B cell (primary cell): ENCODE results near the gene AATK. TPM values are rescaled to one million over a fixed set of nuclear protein-coding genes. Genes with fewer than 3 reads are reported as not detected.

Experiments used
- ATAC-seq: fragments of 200-7000 bp; cut with Tn5 transposase; one replicate; pipeline ENCODE4 v1.10.0; 2021; ENCODE audit warnings: low read depth, mild to moderate bottlenecking, moderate number of reproducible peaks, moderate library complexity
- CTCF ChIA-PET: fragments of 350-600 bp; sonication (Branson Sonifier 250); formaldehyde crosslinking; loops from one replicate; lab custom pipeline; 2021; ENCODE audit warnings: antibody characterized with exemption, inconsistent platforms; lab: Charles Lee
- POLR2A ChIA-PET: fragments of 350-600 bp; sonication (Branson Sonifier 250); formaldehyde crosslinking; loops from one replicate; lab custom pipeline; 2021; ENCODE audit warnings: antibody characterized with exemption; lab: Charles Lee
- DNase-seq: peaks from one replicate; pipeline ENCODE4 v3.0.0; 2013
- H2AFZ ChIP-seq: 2 replicates; pipeline ENCODE4 v1.6.1; 2012; ENCODE audit warnings: mild to moderate bottlenecking, low read depth, low read length; ENCODE audit not compliant: insufficient read depth, poor library complexity, severe bottlenecking
- H3K27ac ChIP-seq, 2 donors: 1 replicate in 1 of 2; 2 replicates in 1 of 2; pipeline ENCODE4 v1.5.1; 2012 to 2013; ENCODE audit warnings: low read length in 2 of 2, mild to moderate bottlenecking in 2 of 2, moderate library complexity in 1 of 2
- H3K27me3 ChIP-seq, 4 experiments: fragments of 200-600 bp in 1 of 4; sonication (generic) in 1 of 4; replicated peaks in 1 of 4; 1 replicate in 2 of 4; 2 replicates in 2 of 4; pipeline versions ENCODE4 v1.6.1 to v1.7.0; 2013 to 2016; ENCODE audit warnings: low read length in 3 of 4, mild to moderate bottlenecking in 2 of 4, mixed read lengths in 1 of 4, moderate library complexity in 1 of 4; ENCODE audit not compliant: insufficient read depth in 4 of 4, control insufficient read depth in 3 of 4; ENCODE audit errors: control extremely low read depth in 1 of 4
- H3K36me3 ChIP-seq, 2 experiments: replicated peaks in 1 of 2; 1 replicate in 1 of 2; 2 replicates in 1 of 2; pipeline versions ENCODE4 v1.6.1 to v1.7.1; 2013; ENCODE audit warnings: low read length in 1 of 2; ENCODE audit not compliant: insufficient read depth in 2 of 2, control insufficient read depth in 1 of 2; ENCODE audit errors: control extremely low read depth in 1 of 2, extremely low read depth in 1 of 2
- H3K4me1 ChIP-seq, 2 donors: fragments of 200-600 bp in 1 of 2; sonication (generic) in 1 of 2; 1 replicate in 1 of 2; 2 replicates in 1 of 2; pipeline versions ENCODE4 v1.5.1 to v1.6.1; 2013 to 2017; ENCODE audit warnings: low read length in 2 of 2; ENCODE audit not compliant: control insufficient read depth in 2 of 2, insufficient read depth in 2 of 2
- H3K4me2 ChIP-seq: replicated peaks from 2 replicates; pipeline ENCODE3; 2012; ENCODE audit warnings: mild to moderate bottlenecking, low read depth, low read length; ENCODE audit not compliant: poor library complexity, severe bottlenecking
- H3K4me3 ChIP-seq, 5 experiments: fragments of 200-600 bp in 1 of 5; sonication (generic) in 1 of 5; 1 replicate in 3 of 5; 2 replicates in 2 of 5; pipeline versions ENCODE4 v1.5.1 to v1.7.0; 2011 to 2016; ENCODE audit warnings: low read length in 4 of 5, mild to moderate bottlenecking in 4 of 5, low read depth in 2 of 5, control low read depth in 1 of 5, moderate library complexity in 1 of 5; ENCODE audit not compliant: insufficient read depth in 1 of 5; ENCODE audit errors: control extremely low read depth in 1 of 5, extremely low read depth in 1 of 5
- H3K79me2 ChIP-seq: fragments of 200-600 bp; sonication (generic); one replicate; pipeline ENCODE4 v1.6.0; 2016; ENCODE audit warnings: low read length; ENCODE audit not compliant: control insufficient read depth, insufficient read depth
- H3K9ac ChIP-seq: fragments of 200-600 bp; sonication (generic); 2 replicates; pipeline ENCODE4 v1.6.1; 2017; ENCODE audit warnings: mild to moderate bottlenecking, low read length, moderate library complexity
- H3K9me3 ChIP-seq, 3 donors: one replicate each; pipeline versions ENCODE4 v1.6.1 to v1.7.1; 2013; ENCODE audit warnings: low read length in 2 of 3; ENCODE audit not compliant: control insufficient read depth in 2 of 3, insufficient read depth in 1 of 3; ENCODE audit errors: control extremely low read depth in 1 of 3
- H4K20me1 ChIP-seq: 2 replicates; pipeline ENCODE4 v1.6.0; 2012; ENCODE audit warnings: mild to moderate bottlenecking, low read length; ENCODE audit not compliant: insufficient read depth, control insufficient read depth, poor library complexity, severe bottlenecking
- H3K27ac Mint-ChIP-seq: one replicate; pipeline ENCODE4 v1.8.0; 2021; ENCODE audit warnings: mixed read lengths
- H3K27me3 Mint-ChIP-seq: one replicate; pipeline ENCODE4 v1.8.0; 2021; ENCODE audit warnings: mixed read lengths
- H3K4me1 Mint-ChIP-seq: one replicate; pipeline ENCODE4 v1.8.0; 2021; ENCODE audit warnings: mixed read lengths
- H3K4me3 Mint-ChIP-seq: one replicate; pipeline ENCODE4 v1.8.0; 2021; ENCODE audit warnings: mixed read lengths
- H3K9me3 Mint-ChIP-seq: one replicate; pipeline ENCODE4 v1.8.0; 2022; ENCODE audit warnings: mixed read lengths; ENCODE audit not compliant: insufficient read depth
- EZH2 ChIP-seq: IDR thresholded peaks from 2 replicates; pipeline ENCODE4 v1.6.1; 2012; ENCODE audit warnings: borderline replicate concordance, low read depth, mild to moderate bottlenecking, moderate library complexity, low read length; ENCODE audit not compliant: insufficient read depth, poor library complexity, severe bottlenecking
- WGBS: methylation state at CpG from one replicate; pipeline ENCODE4 v1.1.5; 2013; ENCODE audit warnings: missing lambda C conversion rate; ENCODE audit not compliant: insufficient coverage; 5-methylcytosine and 5-hydroxymethylcytosine counted together
- intact Hi-C: fragments of 100-400 bp; cut with micrococcal nuclease; formaldehyde crosslinking; loops from one replicate; pipeline ENCODE4 v1.10.0; 2022
- polyA plus RNA-seq: library from polyadenylated mRNA; depleted of rRNA; stranded (reverse); fragments of >200 nt; gene quantifications from 2 replicates; pipeline ENCODE4 v1.2.3, GENCODE V29; 2012
- total RNA-seq, 2 donors: library from RNA; stranded (reverse); fragments of 120-200 nt in 1 of 2; gene quantifications; 1 replicate in 1 of 2; 2 replicates in 1 of 2; pipeline versions ENCODE4 v1.2.3 to v1.2.4, GENCODE V29; 2013 to 2022
- TF ChIP-seq, protein P1 (sequence below): fragments of 200-600 bp; IDR thresholded peaks from one replicate; pipeline ENCODE4 v1.8.0; 2022; ENCODE audit warnings: antibody characterized with exemption, mild to moderate bottlenecking

The AATK gene
- total and polyA plus RNA-seq, 2 donors (not counting 1 experiment from before 2014, with no cell fraction given) = 0.21 to 1.7 TPM

DNA sequence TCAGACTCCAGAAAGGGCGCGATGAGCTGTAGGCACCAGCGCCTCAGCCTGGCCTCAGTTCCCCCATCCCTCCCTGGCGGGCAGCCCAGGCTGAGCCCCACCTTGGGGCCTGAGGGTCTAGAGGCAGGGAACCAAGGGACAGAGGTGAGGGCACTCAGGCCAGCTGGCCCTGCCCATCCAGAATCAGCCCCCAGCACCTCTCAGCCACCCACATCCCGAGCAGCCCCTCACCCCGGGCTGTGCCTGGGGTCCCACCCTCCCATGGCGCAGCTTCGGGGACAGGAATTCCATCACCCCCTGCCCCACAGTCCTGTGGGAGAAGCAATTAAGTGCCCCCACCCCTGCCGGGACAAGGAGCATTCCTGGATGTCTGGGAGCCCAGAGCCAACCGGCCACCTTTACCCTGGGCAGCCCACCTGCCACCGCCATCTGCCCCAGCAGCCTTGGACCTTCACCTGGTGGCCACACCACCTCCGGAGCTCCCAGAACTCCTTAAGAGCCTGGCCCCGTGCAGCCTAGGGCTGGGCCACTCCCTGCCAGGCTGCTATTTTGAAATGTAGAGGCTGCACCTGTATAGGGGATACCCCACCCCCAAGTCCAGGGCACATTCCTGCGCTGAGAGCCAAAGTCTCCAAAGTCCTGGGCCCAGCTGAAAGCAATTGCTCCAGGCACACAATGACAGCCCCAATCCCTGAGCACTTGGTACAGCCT lies 34.4 kb downstream of the AATK start:
- POLR2A ChIA-PET = no interaction called here
- Mint-ChIP-seq H3K27ac (no peak overlapping the region), H3K27me3 (no peaks in the 10 kb centered on the region), H3K9me3 (no peaks in the 10 kb centered on the region), H3K4me1 (no peaks in the 10 kb centered on the region), H3K4me3 (no peak overlapping the region)
- TF ChIP-seq, protein P1, sequence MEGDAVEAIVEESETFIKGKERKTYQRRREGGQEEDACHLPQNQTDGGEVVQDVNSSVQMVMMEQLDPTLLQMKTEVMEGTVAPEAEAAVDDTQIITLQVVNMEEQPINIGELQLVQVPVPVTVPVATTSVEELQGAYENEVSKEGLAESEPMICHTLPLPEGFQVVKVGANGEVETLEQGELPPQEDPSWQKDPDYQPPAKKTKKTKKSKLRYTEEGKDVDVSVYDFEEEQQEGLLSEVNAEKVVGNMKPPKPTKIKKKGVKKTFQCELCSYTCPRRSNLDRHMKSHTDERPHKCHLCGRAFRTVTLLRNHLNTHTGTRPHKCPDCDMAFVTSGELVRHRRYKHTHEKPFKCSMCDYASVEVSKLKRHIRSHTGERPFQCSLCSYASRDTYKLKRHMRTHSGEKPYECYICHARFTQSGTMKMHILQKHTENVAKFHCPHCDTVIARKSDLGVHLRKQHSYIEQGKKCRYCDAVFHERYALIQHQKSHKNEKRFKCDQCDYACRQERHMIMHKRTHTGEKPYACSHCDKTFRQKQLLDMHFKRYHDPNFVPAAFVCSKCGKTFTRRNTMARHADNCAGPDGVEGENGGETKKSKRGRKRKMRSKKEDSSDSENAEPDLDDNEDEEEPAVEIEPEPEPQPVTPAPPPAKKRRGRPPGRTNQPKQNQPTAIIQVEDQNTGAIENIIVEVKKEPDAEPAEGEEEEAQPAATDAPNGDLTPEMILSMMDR = no peak
- no peak for TF ChIP-seq EZH2
- CTCF ChIA-PET = no interaction called here
- intact Hi-C loops = no loop called here
- H3K9ac ChIP-seq = no peak overlapping the region
- no peak for ATAC-seq
- H3K9me3 ChIP-seq = no peaks in the 10 kb centered on the region
- H3K27ac ChIP-seq = no peak overlapping the region
- H3K36me3 ChIP-seq = no peaks in the 10 kb centered on the region
- no peak overlapping the region for H3K4me3 ChIP-seq
- 95% methylated on average over 14 of the region's 14 CpGs for WGBS
- no peaks in the 10 kb centered on the region for H3K79me2 ChIP-seq
- H3K27me3 ChIP-seq = no peaks in the 10 kb centered on the region
- no peak overlapping the region for H2AFZ ChIP-seq
- H4K20me1 ChIP-seq = no peaks in the 10 kb centered on the region
- H3K4me1 ChIP-seq = no peaks in the 10 kb centered on the region
- no peak for DNase-seq
- H3K4me2 ChIP-seq = no peak overlapping the region
